SKM-1 treated with dmso at 0.1 percent for 144 hours (cell line): ENCODE data around the gene PPP6R1.
"Not testable (repeated sequence)": the region's sequence is repeated elsewhere in the genome, so short reads cannot be mapped to it uniquely, and the experiment has no call there.

Experiments
- DNase-seq: peaks from one replicate; lab custom pipeline; 2025; ENCODE audit not compliant: unreplicated experiment; lab: John Stamatoyannopoulos, UW

Gene PPP6R1

GRCh38 chr19:55224679-55225414 lies 34.0 kb downstream of the PPP6R1 start:
- not testable (repeated sequence) for DNase-seq

GRCh38 chr19:55224038-55224665 lies 34.7 kb downstream of the PPP6R1 start:
- no peak for DNase-seq

- DNase-seq: no peak
These were observed 35.4 kb downstream of the PPP6R1 start for GRCh38 chr19:55223291-55224037.

- DNase-seq: no peak
These were observed 38.3 kb downstream of the PPP6R1 start for GRCh38 chr19:55220525-55220924.

GRCh38 chr19:55216461-55217198 lies 42.2 kb downstream of the PPP6R1 start:
- peak; percentile 72 for DNase-seq

GRCh38 chr19:55213547-55213946 lies 45.3 kb downstream of the PPP6R1 start:
- DNase-seq: no peak

- no peak for DNase-seq
These were observed 46.4 kb downstream of the PPP6R1 start for GRCh38 chr19:55212447-55212846.

- no peak for DNase-seq
These were observed 48.9 kb downstream of the PPP6R1 start for GRCh38 chr19:55209693-55210472.

GRCh38 chr19:55208880-55209692 lies 49.7 kb downstream of the PPP6R1 start, which contains the start of gene PTPRH:
TSS of gene PTPRH (minus strand) at chr19:55209501. CDS start at chr19:55209433, 68 bp downstream.
- DNase-seq: peak; percentile 17

GRCh38 chr19:55206664-55207500 lies 51.9 kb downstream of the PPP6R1 start:
- peak; percentile 55 for DNase-seq

GRCh38 chr19:55202199-55202598 lies 56.6 kb downstream of the PPP6R1 start:
- DNase-seq: not testable (repeated sequence)

GRCh38 chr19:55199620-55200204 lies 59.1 kb downstream of the PPP6R1 start:
- DNase-seq: no peak

GRCh38 chr19:55198651-55199050 lies 60.2 kb downstream of the PPP6R1 start:
- no peak for DNase-seq

GRCh38 chr19:55197528-55197927 lies 61.3 kb downstream of the PPP6R1 start:
- DNase-seq: no peak

- no peak for DNase-seq
These were observed 62.0 kb downstream of the PPP6R1 start for GRCh38 chr19:55196803-55197202.

GRCh38 chr19:55193481-55193880 lies 65.3 kb downstream of the PPP6R1 start:
- no peak for DNase-seq

- DNase-seq: no peak
These were observed 69.4 kb downstream of the PPP6R1 start for GRCh38 chr19:55189403-55189835.

GRCh38 chr19:55188625-55189024 lies 70.2 kb downstream of the PPP6R1 start:
- no peak for DNase-seq
